KMS-11 (cell line): ENCODE measurements around the gene AP3B1.

Source experiments
- H2AFZ ChIP-seq: fragments of 200-600 bp; sonication (generic); 2 replicates; pipeline ENCODE4 v1.6.1; 2016; ENCODE audit warnings: antibody characterized with exemption, mixed run types, low read depth
- H3K27ac ChIP-seq: fragments of 200-600 bp; sonication (generic); 2 replicates; pipeline ENCODE4 v1.6.1; 2016; ENCODE audit warnings: mild to moderate bottlenecking, mixed run types
- H3K27me3 ChIP-seq: fragments of 200-600 bp; sonication (generic); 2 replicates; pipeline ENCODE4 v1.6.1; 2017; ENCODE audit warnings: mild to moderate bottlenecking, low read depth, mixed run types, moderate library complexity; ENCODE audit not compliant: insufficient read depth
- H3K36me3 ChIP-seq: fragments of 200-600 bp; sonication (generic); 2 replicates; pipeline ENCODE4 v1.6.1; 2017; ENCODE audit warnings: mild to moderate bottlenecking, mixed run types; ENCODE audit not compliant: insufficient read depth
- H3K4me1 ChIP-seq: fragments of 200-600 bp; sonication (generic); 2 replicates; pipeline ENCODE4 v1.6.1; 2016; ENCODE audit warnings: mild to moderate bottlenecking, low read depth, mixed run types; ENCODE audit not compliant: poor library complexity, severe bottlenecking
- H3K4me2 ChIP-seq: fragments of 200-600 bp; sonication (generic); 2 replicates; pipeline ENCODE4 v1.7.0; 2016; ENCODE audit warnings: mild to moderate bottlenecking, mixed run types
- H3K4me3 ChIP-seq: fragments of 200-600 bp; sonication (generic); IDR thresholded peaks from 2 replicates; pipeline ENCODE4 v1.6.1; 2017; ENCODE audit warnings: low read depth, low read length, mixed read lengths; ENCODE audit not compliant: insufficient read depth
- H3K79me2 ChIP-seq: fragments of 200-600 bp; sonication (generic); 2 replicates; pipeline ENCODE4 v1.6.1; 2016; ENCODE audit warnings: low read depth, mixed run types; ENCODE audit not compliant: insufficient read depth
- H3K9ac ChIP-seq: fragments of 200-600 bp; sonication (generic); 2 replicates; pipeline ENCODE4 v1.6.1; 2016; ENCODE audit warnings: mild to moderate bottlenecking, mixed run types
- H4K20me1 ChIP-seq: fragments of 200-600 bp; sonication (generic); 2 replicates; pipeline ENCODE4 v1.6.1; 2016; ENCODE audit warnings: mild to moderate bottlenecking, mixed run types; ENCODE audit not compliant: insufficient read depth
- CTCF ChIP-seq: fragments of 200-600 bp; sonication (generic); conservative IDR thresholded peaks from 2 replicates; pipeline ENCODE4 v1.6.1; 2017; ENCODE audit warnings: low read depth, mild to moderate bottlenecking, antibody characterized with exemption, low read length, moderate library complexity, mixed read lengths

The AP3B1 gene

DNA sequence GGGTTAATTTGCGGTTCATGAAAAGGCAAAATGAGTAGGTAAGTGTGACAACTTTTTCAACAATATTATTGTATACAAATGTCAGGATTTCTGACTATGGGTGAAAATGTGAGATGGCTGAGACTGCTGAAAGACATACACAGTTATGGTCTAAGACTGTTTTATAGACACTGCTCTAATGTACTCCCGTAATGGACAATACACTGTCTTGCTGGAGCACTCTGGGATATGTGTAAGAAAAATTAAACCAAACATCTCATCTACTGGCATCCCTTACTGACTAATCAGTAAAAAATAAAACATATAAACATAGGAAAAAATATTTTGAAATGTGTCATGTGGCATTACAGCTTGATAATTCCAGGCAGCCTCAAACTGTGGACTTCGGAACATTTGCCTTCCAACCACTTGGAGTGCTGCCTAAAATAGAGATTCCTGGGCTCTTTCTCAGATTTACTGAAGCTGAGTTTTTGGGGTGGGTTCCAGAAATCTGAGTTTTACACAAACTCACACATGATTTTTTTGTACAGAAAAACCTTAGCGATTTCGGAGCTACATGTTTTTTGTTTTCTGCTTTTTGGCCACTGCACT is 284.5 kb downstream of the AP3B1 start:
- Histone ChIP-seq H2AFZ (no peak overlapping the region), H3K36me3 (no peaks in the 10 kb centered on the region), H3K4me2 (no peak overlapping the region), H3K4me3 (no peak overlapping the region), H3K27ac (no peak overlapping the region), H4K20me1 (no peaks in the 10 kb centered on the region), H3K79me2 (no peaks in the 10 kb centered on the region), H3K27me3 (no peaks in the 10 kb centered on the region), H3K9ac (no peak overlapping the region), H3K4me1 (peaks cover 9% of the 10 kb centered on the region)
- TF ChIP-seq CTCF: no peak

DNA sequence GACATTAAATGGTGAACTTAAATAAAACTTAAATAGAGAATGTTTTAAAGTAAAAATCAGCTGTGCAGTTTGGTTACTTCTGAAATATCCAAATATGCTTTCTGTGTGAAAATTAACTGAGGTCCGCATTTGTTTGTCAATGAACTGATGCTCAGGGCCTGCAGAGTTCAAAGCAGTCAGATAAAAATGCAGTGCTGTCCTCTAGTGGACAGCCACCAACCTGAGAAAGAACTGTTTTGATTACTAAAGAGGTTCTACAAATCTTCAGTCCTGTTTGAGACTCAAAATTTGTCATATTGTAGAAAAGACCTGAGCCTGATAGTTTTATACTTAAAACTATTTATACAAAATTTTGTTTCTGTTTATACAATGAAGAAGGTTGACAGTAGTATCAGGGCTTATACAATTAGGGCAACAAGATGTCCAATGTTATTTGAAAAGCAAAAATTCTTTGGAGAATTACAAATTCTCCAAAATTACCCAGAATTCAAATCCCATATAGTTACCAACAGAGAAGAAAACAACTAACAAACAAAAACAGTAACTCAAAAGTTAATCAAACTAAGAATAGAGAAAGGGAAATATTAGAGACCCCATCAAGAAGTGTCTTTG is 286.0 kb downstream of the AP3B1 start:
- Histone ChIP-seq H3K27me3 (no peaks in the 10 kb centered on the region), H3K79me2 (no peaks in the 10 kb centered on the region), H3K36me3 (no peaks in the 10 kb centered on the region), H3K4me1 (peaks cover 20% of the 10 kb centered on the region), H3K4me2 (no peak overlapping the region), H3K9ac (no peak overlapping the region), H4K20me1 (no peaks in the 10 kb centered on the region), H3K4me3 (no peak overlapping the region), H2AFZ (no peak overlapping the region), H3K27ac (no peak overlapping the region)
- TF ChIP-seq CTCF: peak; percentile 91

GRCh38 chr5:78007233-78007632 is 287.3 kb downstream of the AP3B1 start:
- TF ChIP-seq CTCF: no peak
- no peak overlapping the region for H3K27ac ChIP-seq
- H3K27me3 ChIP-seq: no peaks in the 10 kb centered on the region
- H3K36me3 ChIP-seq: no peaks in the 10 kb centered on the region
- H4K20me1 ChIP-seq: no peaks in the 10 kb centered on the region
- H3K4me3 ChIP-seq: no peak overlapping the region
- H3K4me2 ChIP-seq: no peak overlapping the region
- H2AFZ ChIP-seq: no peak overlapping the region
- peaks cover 32% of the 10 kb centered on the region for H3K4me1 ChIP-seq
- no peak overlapping the region for H3K9ac ChIP-seq
- no peaks in the 10 kb centered on the region for H3K79me2 ChIP-seq

DNA sequence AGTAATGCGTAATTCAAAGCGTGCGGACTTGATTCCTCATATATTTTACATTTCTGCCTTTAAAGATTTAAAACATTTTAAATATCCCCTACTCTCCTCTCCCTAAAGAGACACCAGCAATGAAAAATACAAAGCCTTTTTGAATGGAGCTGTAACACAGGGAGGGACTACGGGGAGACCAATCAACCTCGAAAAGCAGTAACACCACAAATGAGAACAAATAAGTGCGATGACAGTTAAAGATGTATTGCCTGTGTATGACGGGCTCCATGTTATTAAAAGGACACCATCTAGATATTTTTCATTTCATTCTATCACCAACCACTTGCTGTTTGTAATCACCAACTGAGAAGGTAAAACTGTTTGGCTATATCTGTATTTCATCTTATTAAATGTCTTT is 288.0 kb downstream of the AP3B1 start:
- H3K27me3 ChIP-seq: no peaks in the 10 kb centered on the region
- no peaks in the 10 kb centered on the region for H4K20me1 ChIP-seq

More for the DNA sequence above, 288.0 kb downstream of the AP3B1 start:
- Histone ChIP-seq H3K79me2 (no peaks in the 10 kb centered on the region), H3K4me1 (peaks cover 40% of the 10 kb centered on the region), H3K9ac (no peak overlapping the region), H3K27ac (no peak overlapping the region), H3K4me3 (no peak overlapping the region), H3K36me3 (no peaks in the 10 kb centered on the region), H3K4me2 (no peak overlapping the region), H2AFZ (no peak overlapping the region)
- TF ChIP-seq CTCF: no peak
